ENCODE data around the gene ZSWIM4. TPM values are rescaled to one million over a fixed set of nuclear protein-coding genes. Genes with fewer than 3 reads are reported as not detected.

Gene ZSWIM4
- total and polyA plus RNA-seq, 10 of the 15 experiments (the other 5 are each of a cell fraction or from before 2014, with no cell fraction given) = 0.73 to 11.1 (median 1.8) TPM; not detected in 2

DNA sequence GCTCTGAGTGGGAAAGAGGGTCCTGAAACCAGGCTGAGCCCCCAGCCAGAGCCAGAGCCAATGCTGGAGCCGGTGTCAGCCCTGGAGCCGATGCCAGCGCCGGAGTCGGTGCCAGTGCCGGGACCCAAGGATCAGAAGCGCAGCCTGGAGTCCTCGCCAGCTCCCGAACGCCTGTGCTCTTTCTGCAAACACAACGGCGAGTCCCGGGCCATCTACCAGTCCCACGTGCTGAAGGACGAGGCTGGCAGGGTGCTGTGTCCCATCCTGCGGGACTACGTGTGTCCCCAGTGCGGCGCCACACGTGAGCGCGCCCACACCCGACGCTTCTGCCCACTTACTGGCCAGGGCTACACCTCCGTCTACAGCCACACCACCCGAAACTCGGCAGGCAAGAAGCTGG, 82.1 kb downstream of the ZSWIM4 start:
- no peak for FAIRE-seq
- Histone ChIP-seq H3K36me3 (ENCODE audit: control insufficient read depth in 2 of 2, insufficient read depth in 2 of 2, low read length in 1 of 2) (no peaks in the 10 kb centered on the region), H4K20me1 (ENCODE audit: control insufficient read depth, insufficient read depth) (no peaks in the 10 kb centered on the region), H3K27me3 (replicated peaks in 1 of 2; ENCODE audit: control insufficient read depth in 2 of 2, insufficient read depth in 2 of 2, low read length in 1 of 2) (no peaks in the 10 kb centered on the region), H3K4me3 (no peak overlapping the region), H3K4me1 (ENCODE audit: control insufficient read depth, insufficient read depth, low read length) (peaks cover 21% of the 10 kb centered on the region), H3K9me3 (replicated peaks; ENCODE audit: control insufficient read depth, insufficient read depth, low read length) (no peaks in the 10 kb centered on the region), H3K9ac (ENCODE audit: control insufficient read depth, insufficient read depth, low read length) (no peak overlapping the region), H2AFZ (ENCODE audit: control insufficient read depth, low read depth, low read length) (no peak overlapping the region), H3K4me2 (ENCODE audit: control insufficient read depth, insufficient read depth) (no peak overlapping the region), H3K79me2 (ENCODE audit: control insufficient read depth, insufficient read depth, low read length) (no peaks in the 10 kb centered on the region), H3K27ac (ENCODE audit: control insufficient read depth, insufficient read depth) (no peak overlapping the region)
- intact Hi-C loops (cut with micrococcal nuclease; ENCODE audit: unreplicated experiment) = no loop called here
- DNase-seq (ENCODE audit: low read depth, low spot score) = no peak
- ATAC-seq = no peak
- 59% methylated on average over 27 of the region's 27 CpGs for WGBS (ENCODE audit: insufficient coverage, insufficient replicate concordance, low lambda C conversion rate, missing lambda C conversion rate)
- TF ChIP-seq EGR1 (IDR thresholded peaks at IDR 0.05; ENCODE audit: borderline replicate concordance in 1 of 2, low read depth in 2 of 2, low read length in 2 of 2) (no peak), ZNF217 (IDR thresholded peaks at IDR 0.05) (no peak), CREM (IDR thresholded peaks at IDR 0.05; ENCODE audit: low read depth) (no peak), CBX5 (IDR thresholded peaks at IDR 0.05; ENCODE audit: low read depth) (no peak), MYB (IDR thresholded peaks at IDR 0.05; ENCODE audit: borderline replicate concordance, low read depth, low read length) (no peak), SIN3A (IDR thresholded peaks at IDR 0.05; ENCODE audit: low read depth, low read length) (no peak), CHD1 (IDR thresholded peaks at IDR 0.05; ENCODE audit: low read depth, low read length) (no peak), RAD51 (IDR thresholded peaks at IDR 0.05) (no peak), YY1 (IDR thresholded peaks at IDR 0.05; ENCODE audit: low read depth, low read length) (no peak), SREBF2 (IDR thresholded peaks at IDR 0.05; ENCODE audit: low read length) (no peak), MXI1 (IDR thresholded peaks at IDR 0.05; ENCODE audit: low read depth, low read length) (no peak), SUPT20H (IDR thresholded peaks at IDR 0.05; ENCODE audit: borderline replicate concordance, control insufficient read depth, low read depth, low read length) (no peak)
- TF ChIP-seq, protein P1, sequence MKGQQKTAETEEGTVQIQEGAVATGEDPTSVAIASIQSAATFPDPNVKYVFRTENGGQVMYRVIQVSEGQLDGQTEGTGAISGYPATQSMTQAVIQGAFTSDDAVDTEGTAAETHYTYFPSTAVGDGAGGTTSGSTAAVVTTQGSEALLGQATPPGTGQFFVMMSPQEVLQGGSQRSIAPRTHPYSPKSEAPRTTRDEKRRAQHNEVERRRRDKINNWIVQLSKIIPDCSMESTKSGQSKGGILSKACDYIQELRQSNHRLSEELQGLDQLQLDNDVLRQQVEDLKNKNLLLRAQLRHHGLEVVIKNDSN (IDR thresholded peaks at IDR 0.05; ENCODE audit: borderline replicate concordance, extremely low read length, insufficient read depth, low read depth, low read length) = no peak
- TF ChIP-seq, protein P2, sequence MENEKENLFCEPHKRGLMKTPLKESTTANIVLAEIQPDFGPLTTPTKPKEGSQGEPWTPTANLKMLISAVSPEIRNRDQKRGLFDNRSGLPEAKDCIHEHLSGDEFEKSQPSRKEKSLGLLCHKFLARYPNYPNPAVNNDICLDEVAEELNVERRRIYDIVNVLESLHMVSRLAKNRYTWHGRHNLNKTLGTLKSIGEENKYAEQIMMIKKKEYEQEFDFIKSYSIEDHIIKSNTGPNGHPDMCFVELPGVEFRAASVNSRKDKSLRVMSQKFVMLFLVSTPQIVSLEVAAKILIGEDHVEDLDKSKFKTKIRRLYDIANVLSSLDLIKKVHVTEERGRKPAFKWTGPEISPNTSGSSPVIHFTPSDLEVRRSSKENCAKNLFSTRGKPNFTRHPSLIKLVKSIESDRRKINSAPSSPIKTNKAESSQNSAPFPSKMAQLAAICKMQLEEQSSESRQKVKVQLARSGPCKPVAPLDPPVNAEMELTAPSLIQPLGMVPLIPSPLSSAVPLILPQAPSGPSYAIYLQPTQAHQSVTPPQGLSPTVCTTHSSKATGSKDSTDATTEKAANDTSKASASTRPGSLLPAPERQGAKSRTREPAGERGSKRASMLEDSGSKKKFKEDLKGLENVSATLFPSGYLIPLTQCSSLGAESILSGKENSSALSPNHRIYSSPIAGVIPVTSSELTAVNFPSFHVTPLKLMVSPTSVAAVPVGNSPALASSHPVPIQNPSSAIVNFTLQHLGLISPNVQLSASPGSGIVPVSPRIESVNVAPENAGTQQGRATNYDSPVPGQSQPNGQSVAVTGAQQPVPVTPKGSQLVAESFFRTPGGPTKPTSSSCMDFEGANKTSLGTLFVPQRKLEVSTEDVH (IDR thresholded peaks at IDR 0.05; ENCODE audit: low read depth, partially characterized antibody) = no peak
- SMC1A ChIA-PET (ENCODE audit: uncharacterized antibody, unreplicated experiment) = interaction anchor here (6.5 kb wide), 1 partner anchor 195 kb away, joined by 47 read pairs; the partner anchor contains the start of gene MISP3
- CTCF ChIA-PET = interaction anchor here (1.3 to 8.1 kb wide), 4 partner anchors 15 to 259 kb away, joined by 4 to 152 read pairs (median 62); partner anchors contain the start of genes ASF1B and MISP3
- POLR2A ChIA-PET = interaction anchor here (0.5 kb wide), 1 partner anchor 14 kb away, joined by 3 read pairs; no protein-coding TSS in a partner anchor
- no TSS peak for BruUV-seq (replicated peaks)
- RAD21 ChIA-PET (ENCODE audit: unreplicated experiment) = interaction anchor here (0.8 kb wide), 1 partner anchor 199 kb away, joined by 3 read pairs; no protein-coding TSS in a partner anchor
- in situ Hi-C loops (cut with MboI) = loop anchor here (25.0 kb wide), 1 partner anchor 460 kb away; no protein-coding TSS in a partner anchor

All from GM12878 (cell line).